ACC112 (cell line): ENCODE measurements around the gene KIF14.
A peak's percentile ranks its signal among the peaks of the same experiment; 100 is the strongest.

ENCODE experiments used
- H2AFZ ChIP-seq: fragments of 200-600 bp; sonication (generic); one replicate; pipeline ENCODE4 v1.6.0; 2017; ENCODE audit warnings: antibody characterized with exemption, low read length; ENCODE audit not compliant: unreplicated experiment
- H3K27ac ChIP-seq: fragments of 200-600 bp; sonication (generic); 2 replicates; pipeline ENCODE4 v1.5.1; 2014; ENCODE audit warnings: low read depth, mild to moderate bottlenecking, antibody characterized with exemption, low read length, moderate library complexity
- H3K27me3 ChIP-seq: fragments of 200-600 bp; sonication (generic); 2 replicates; pipeline ENCODE4 v1.6.1; 2014; ENCODE audit warnings: mild to moderate bottlenecking, antibody characterized with exemption, low read length, moderate library complexity, mixed read lengths; ENCODE audit not compliant: insufficient read depth
- H3K36me3 ChIP-seq: fragments of 200-600 bp; sonication (generic); 2 replicates; pipeline ENCODE4 v1.6.1; 2016; ENCODE audit warnings: mild to moderate bottlenecking, antibody characterized with exemption, low read length, moderate library complexity, mixed read lengths; ENCODE audit not compliant: insufficient read depth
- H3K4me1 ChIP-seq: fragments of 200-600 bp; sonication (generic); one replicate; pipeline ENCODE4 v1.6.1; 2016; ENCODE audit warnings: low read length, mixed read lengths; ENCODE audit not compliant: insufficient read depth, unreplicated experiment, control insufficient read depth
- H3K4me3 ChIP-seq: fragments of 200-600 bp; sonication (generic); 2 replicates; pipeline ENCODE4 v1.5.1; 2014; ENCODE audit warnings: mild to moderate bottlenecking, low read depth, low read length
- H3K79me2 ChIP-seq: fragments of 200-600 bp; sonication (generic); one replicate; pipeline ENCODE4 v1.6.0; 2016; ENCODE audit warnings: low read length; ENCODE audit not compliant: control insufficient read depth, unreplicated experiment, insufficient read depth

The KIF14 gene, protein sequence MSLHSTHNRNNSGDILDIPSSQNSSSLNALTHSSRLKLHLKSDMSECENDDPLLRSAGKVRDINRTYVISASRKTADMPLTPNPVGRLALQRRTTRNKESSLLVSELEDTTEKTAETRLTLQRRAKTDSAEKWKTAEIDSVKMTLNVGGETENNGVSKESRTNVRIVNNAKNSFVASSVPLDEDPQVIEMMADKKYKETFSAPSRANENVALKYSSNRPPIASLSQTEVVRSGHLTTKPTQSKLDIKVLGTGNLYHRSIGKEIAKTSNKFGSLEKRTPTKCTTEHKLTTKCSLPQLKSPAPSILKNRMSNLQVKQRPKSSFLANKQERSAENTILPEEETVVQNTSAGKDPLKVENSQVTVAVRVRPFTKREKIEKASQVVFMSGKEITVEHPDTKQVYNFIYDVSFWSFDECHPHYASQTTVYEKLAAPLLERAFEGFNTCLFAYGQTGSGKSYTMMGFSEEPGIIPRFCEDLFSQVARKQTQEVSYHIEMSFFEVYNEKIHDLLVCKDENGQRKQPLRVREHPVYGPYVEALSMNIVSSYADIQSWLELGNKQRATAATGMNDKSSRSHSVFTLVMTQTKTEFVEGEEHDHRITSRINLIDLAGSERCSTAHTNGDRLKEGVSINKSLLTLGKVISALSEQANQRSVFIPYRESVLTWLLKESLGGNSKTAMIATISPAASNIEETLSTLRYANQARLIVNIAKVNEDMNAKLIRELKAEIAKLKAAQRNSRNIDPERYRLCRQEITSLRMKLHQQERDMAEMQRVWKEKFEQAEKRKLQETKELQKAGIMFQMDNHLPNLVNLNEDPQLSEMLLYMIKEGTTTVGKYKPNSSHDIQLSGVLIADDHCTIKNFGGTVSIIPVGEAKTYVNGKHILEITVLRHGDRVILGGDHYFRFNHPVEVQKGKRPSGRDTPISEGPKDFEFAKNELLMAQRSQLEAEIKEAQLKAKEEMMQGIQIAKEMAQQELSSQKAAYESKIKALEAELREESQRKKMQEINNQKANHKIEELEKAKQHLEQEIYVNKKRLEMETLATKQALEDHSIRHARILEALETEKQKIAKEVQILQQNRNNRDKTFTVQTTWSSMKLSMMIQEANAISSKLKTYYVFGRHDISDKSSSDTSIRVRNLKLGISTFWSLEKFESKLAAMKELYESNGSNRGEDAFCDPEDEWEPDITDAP (N-terminal part only)

DNA sequence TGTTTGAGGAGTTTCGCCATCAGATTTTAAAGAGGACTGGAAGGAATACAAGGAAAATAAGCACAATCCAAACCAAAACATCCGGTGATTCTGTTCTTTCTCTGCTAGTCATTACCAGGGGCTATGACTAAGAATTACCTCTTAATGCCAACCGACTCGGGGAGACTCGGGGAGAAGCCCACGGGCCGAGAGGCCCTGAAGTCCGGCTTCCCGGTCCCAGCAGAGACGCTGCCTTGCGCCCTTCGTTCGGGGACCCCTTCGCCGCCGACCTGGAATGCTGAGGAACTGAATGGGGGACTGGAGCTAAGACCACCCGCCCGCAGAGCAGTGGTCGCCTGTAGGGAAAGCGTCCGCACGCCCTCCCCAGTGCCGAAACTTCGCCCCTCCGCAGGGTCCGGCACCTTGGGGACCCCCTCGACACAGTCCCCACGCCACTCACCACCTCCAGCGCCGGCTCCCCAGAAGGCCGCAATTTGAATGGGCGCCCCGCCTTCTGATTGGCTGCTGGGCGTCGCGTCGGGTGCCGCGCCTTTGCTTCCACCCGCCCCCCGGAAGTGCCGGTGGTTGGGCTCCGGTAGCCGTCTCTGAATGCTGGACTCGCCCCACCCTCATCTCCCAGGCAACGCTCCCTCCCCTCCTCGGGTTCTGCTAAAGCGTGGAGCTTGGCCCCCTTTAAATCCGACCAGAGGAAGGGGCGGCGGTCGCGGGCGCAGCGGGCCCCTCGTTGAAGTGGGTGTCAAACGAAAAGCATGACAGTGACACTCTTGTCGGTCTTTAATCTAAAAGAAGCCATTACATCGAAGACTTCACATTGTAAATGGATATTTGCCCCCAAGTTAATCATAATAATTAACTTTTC, at the start of gene KIF14:
TSS of gene KIF14 (minus strand) at position 479 of the 859 bp plus-strand sequence. CDS start 2,028 bp downstream, outside the sequence.
- Histone ChIP-seq H3K4me3 (peak within 1 kb of the TSS; percentile 96), H3K27ac (peak within 1 kb of the TSS; percentile 89), H3K79me2 (peaks cover 25% of the 10 kb centered on the region), H2AFZ (peak within 1 kb of the TSS; percentile 99), H3K4me1 (peaks cover 5% of the 10 kb centered on the region), H3K27me3 (no peaks in the 10 kb centered on the region), H3K36me3 (peaks cover 11% of the 10 kb centered on the region; the same call in 1 of the 2 replicates)

DNA sequence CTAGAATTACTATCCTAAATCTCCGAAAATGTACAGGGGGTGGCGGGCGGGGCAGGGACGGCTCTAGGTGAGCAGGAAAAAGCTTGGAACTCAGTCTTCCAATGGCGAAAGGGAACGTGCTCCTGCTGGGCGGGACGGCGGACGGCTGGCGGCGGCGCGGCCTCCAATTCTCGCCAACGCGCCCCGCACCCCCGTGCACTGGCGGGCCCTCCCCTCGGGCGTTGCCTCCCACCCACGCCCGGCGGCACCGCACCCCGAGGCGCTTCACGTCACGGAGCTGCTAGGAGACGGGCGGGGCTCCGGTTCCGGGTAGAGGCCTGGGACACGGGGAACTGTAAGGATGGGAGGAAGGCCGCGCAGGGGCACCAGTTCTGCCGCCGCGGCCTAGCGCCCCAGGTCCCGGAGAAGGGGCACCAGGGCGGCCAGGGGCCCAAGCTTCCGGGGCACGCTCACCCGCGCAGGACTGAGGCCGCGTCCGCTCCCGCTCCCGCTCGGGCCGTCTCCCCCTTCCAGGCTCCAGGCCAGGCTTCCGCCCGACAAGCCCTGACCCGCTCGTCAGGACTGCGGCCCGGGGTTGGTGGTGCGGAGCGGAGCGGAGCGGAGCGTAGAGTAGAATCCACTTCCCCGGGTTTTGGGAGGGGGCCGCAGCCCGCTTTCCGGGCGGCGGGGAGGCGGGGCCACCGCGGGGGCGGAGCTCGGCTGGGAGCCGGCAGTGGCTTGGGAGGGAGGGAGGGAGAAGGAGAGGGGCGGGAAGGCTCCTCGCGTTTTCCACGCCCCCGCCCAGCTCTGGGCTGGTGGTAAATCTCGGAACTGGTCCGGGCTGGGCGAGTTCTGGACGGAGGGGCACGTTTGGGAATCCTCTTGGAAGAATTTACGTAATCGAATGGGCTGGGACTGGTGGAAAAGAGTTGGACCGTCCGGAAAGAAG, 49.0 kb upstream of the KIF14 start, which contains the start of gene DDX59:
TSS of gene DDX59 (minus strand) at position 594 of the 928 bp plus-strand sequence. CDS start 3,167 bp downstream, outside the sequence.
- Histone ChIP-seq H3K36me3 (peaks cover 6% of the 10 kb centered on the region; the same call in 1 of the 2 replicates), H3K79me2 (peaks cover 15% of the 10 kb centered on the region), H3K4me1 (peaks cover 27% of the 10 kb centered on the region), H3K27ac (peak within 1 kb of the TSS; percentile 100), H2AFZ (peak within 1 kb of the TSS; percentile 83), H3K27me3 (no peaks in the 10 kb centered on the region), H3K4me3 (peak within 1 kb of the TSS; percentile 81)

DNA sequence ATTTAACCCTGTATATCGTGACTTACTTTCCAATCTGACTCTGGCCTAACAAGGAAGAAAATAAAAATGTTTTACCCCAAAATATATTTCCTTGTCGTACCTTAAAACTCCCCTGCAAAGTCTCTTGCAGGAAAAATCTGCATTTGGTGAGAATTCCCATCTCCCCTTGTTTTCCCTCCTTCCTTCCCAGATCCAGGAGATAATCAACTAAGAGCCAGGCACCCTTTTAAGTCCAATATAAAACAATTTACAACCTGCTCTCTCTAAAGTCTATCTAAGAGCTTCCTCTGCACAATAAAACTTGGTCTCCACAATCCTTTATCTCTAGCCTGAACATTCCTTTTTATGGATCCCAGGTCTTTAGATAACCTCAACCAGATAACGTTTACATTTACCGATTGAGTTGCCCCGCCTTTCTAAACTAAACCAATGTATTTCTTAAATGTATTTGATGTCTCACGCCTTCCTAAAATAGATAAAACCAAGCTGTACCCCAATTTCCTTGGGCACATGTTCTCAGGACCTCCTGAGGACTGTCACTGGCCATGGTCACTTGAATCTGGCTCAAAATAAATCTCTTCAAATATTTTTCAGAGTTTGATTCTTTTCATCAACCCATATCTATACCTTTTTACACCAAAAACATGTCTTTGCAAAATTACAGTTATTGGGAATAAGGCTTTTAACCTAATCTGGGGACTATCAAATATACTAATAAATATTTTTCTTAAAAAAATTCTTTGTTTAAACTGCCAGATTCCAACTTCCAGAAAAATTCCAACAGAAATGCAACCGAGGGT, 48.2 kb upstream of the KIF14 start:
- H3K27ac ChIP-seq: peak overlapping the region; percentile 100
- H3K36me3 ChIP-seq: peaks cover 6% of the 10 kb centered on the region; the same call in 1 of the 2 replicates
- peaks cover 27% of the 10 kb centered on the region for H3K4me1 ChIP-seq
- no peaks in the 10 kb centered on the region for H3K27me3 ChIP-seq
- peak overlapping the region; percentile 15 for H2AFZ ChIP-seq
- peak overlapping the region; percentile 81 for H3K4me3 ChIP-seq
- H3K79me2 ChIP-seq: peaks cover 15% of the 10 kb centered on the region

DNA sequence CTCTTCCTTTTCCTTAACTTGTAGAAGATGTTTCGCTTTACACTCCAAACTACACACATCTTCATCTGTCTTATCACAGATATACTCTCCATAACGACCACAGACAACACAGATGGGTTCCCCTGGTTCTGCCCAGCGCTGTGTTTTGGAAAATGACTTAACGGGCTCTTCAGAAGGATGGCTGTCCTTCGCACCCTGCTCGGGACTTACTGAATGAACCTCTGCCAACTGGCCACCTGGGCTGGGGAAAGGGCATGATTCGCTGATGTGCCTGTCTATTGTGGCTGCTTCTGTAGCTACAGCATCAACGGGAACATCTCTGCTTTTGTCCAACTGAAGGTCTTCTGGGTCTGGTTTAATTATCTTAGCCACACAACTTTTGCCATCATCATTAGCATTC, 45.8 kb upstream of the KIF14 start:
- H3K4me1 ChIP-seq: peaks cover 26% of the 10 kb centered on the region
- H3K4me3 ChIP-seq: no peak overlapping the region
- no peak overlapping the region for H3K27ac ChIP-seq
- H3K36me3 ChIP-seq: peaks cover 13% of the 10 kb centered on the region
- H2AFZ ChIP-seq: no peak overlapping the region
- H3K27me3 ChIP-seq: no peaks in the 10 kb centered on the region
- peaks cover 14% of the 10 kb centered on the region for H3K79me2 ChIP-seq

DNA sequence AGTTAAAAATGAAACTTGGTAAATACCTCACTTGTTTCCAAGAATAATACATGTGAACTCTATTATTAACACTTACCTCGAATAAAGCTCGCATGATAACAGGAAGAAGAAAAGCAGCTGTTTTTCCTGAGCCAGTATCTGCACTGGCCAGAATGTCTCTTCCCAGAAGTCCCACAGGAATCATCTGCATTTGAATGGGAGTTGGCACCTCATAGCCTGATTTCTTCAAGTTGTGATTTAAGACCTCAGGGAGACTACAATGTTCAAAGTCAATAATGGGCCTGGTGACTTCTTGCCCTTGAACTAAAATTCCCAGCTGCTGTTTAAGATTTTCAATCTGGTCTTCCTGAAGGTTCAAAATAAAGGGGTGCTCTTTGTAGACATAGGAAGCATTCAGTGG, 45.3 kb upstream of the KIF14 start:
- no peak overlapping the region for H3K27ac ChIP-seq
- H3K4me3 ChIP-seq: no peak overlapping the region
- no peak overlapping the region for H2AFZ ChIP-seq
- H3K36me3 ChIP-seq: peaks cover 14% of the 10 kb centered on the region
- H3K4me1 ChIP-seq: peaks cover 21% of the 10 kb centered on the region
- H3K27me3 ChIP-seq: no peaks in the 10 kb centered on the region
- peaks cover 10% of the 10 kb centered on the region for H3K79me2 ChIP-seq

DNA sequence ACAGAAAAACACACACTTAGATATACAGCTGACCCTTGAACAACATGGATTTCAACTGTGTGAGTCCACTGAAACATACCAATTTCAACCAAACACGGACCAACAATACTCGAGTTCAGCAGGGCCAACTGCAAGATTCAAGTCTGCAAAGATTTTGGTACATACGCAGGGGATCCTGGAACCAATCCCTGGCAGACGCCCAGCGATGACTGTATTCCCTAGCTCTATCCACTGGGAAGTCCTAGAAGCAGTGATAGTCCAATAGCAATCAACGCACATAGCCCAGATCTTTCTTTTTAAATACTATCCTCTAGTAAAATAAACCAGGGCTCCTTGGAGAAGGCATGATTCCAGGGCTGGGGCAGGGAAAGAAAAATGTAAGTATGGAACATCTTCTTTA, 40.2 kb upstream of the KIF14 start:
- Histone ChIP-seq H3K36me3 (peaks cover 18% of the 10 kb centered on the region), H3K79me2 (no peaks in the 10 kb centered on the region), H3K4me3 (no peak overlapping the region), H2AFZ (no peak overlapping the region), H3K27ac (no peak overlapping the region), H3K4me1 (peaks cover 4% of the 10 kb centered on the region), H3K27me3 (no peaks in the 10 kb centered on the region)

DNA sequence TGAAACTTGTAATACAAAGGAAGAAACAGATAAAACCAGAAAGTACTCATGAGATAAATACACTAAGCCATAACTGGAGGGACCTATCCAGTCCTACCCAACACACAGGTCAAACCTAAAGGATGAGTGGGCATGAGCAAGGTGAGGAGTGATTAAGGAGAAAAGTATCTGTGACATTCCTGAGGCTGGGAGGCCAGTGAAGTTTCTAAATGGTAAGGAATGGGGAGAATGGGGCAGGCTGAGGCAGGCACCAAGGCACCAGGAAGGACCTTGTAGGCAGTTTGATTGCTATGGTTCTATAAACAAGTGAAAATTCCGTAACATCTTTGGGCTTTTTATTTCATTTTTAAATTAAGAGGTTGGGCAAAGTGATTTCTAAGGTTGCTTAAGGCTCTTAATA, 38.7 kb upstream of the KIF14 start:
- Histone ChIP-seq H2AFZ (no peak overlapping the region), H3K27ac (no peak overlapping the region), H3K79me2 (no peaks in the 10 kb centered on the region), H3K4me1 (no peaks in the 10 kb centered on the region), H3K4me3 (no peak overlapping the region), H3K36me3 (peaks cover 18% of the 10 kb centered on the region), H3K27me3 (no peaks in the 10 kb centered on the region)

DNA sequence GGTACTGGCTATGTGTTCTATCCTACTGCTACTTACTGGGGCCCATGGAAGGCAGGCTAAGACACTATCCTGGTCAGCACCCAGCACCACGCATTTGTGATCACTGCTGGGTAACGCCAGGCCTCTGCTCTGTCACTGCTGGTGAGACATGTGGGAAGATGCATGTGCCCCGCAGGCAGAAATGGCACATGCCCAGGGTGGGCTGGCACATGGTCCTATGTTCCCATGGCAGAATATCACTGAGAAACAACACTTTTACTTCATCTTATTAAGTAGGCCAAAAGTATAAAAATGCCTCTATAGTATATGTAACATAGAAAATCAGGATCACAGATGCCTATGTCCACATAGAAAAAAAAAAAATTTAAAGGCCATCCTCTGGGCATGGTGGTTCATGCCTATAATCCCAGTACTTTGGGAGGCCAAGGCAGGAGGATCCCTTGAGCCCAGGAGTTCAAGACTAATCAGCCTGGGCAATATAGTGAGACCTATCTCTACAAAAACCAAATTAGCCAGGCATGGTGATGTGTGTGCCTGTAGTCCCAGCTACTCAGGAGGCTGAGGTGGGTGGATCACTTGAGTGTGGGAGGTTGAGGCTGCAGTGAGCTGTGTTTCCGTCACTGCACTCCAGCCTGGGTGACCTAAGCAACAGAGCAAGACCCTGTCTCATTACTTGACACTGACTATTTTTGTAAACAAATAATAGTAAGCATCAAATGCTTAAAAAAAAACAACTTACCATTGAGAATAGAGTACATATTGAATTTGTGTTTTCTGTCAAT, 37.7 kb upstream of the KIF14 start:
- no peaks in the 10 kb centered on the region for H3K27me3 ChIP-seq
- H3K4me1 ChIP-seq: no peaks in the 10 kb centered on the region
- H3K36me3 ChIP-seq: peaks cover 23% of the 10 kb centered on the region
- H3K79me2 ChIP-seq: no peaks in the 10 kb centered on the region
- no peak overlapping the region for H3K27ac ChIP-seq
- no peak overlapping the region for H3K4me3 ChIP-seq
- no peak overlapping the region for H2AFZ ChIP-seq
